GM06990 (cell line): ENCODE data around the gene NOP9.

Experiments used
- DNase-seq: peaks from one replicate; pipeline ENCODE4 v3.0.0-alpha.2; 2011; ENCODE audit not compliant: insufficient read length; ENCODE audit errors: extremely low read depth
- H3K27me3 ChIP-seq: replicated peaks from 2 replicates; pipeline ENCODE4 v1.6.0; 2011; ENCODE audit warnings: low read length; ENCODE audit not compliant: control insufficient read depth, insufficient read depth
- H3K36me3 ChIP-seq: 2 replicates; pipeline ENCODE4 v1.5.1; 2011; ENCODE audit warnings: low read length; ENCODE audit not compliant: control insufficient read depth, insufficient read depth
- H3K4me3 ChIP-seq: replicated peaks from 2 replicates; pipeline ENCODE4 v1.5.1; 2011; ENCODE audit warnings: low read depth, mild to moderate bottlenecking, control low read depth, low read length
- CTCF ChIP-seq: IDR thresholded peaks from 2 replicates; pipeline ENCODE4 v1.5.1; 2011; ENCODE audit warnings: low read length, control low read depth, mild to moderate bottlenecking, inconsistent platforms; ENCODE audit not compliant: insufficient read depth, poor library complexity, severe bottlenecking

The NOP9 gene

GRCh38 chr14:24267516-24267915 lies 32.1 kb upstream of the NOP9 start:
- Histone ChIP-seq H3K4me3 (no peak overlapping the region), H3K36me3 (peaks cover 27% of the 10 kb centered on the region), H3K27me3 (no peaks in the 10 kb centered on the region)
- TF ChIP-seq CTCF: no peak
- no peak for DNase-seq

- H3K36me3 ChIP-seq: peaks cover 27% of the 10 kb centered on the region
These were observed 31.4 kb upstream of the NOP9 start for GRCh38 chr14:24268225-24268624.

GRCh38 chr14:24269368-24269767 lies 30.3 kb upstream of the NOP9 start:
- peaks cover 25% of the 10 kb centered on the region for H3K36me3 ChIP-seq
- DNase-seq: no peak
- H3K4me3 ChIP-seq: no peak overlapping the region
- H3K27me3 ChIP-seq: no peaks in the 10 kb centered on the region
- TF ChIP-seq CTCF: no peak

More at GRCh38 chr14:24268225-24268624, 31.4 kb upstream of the NOP9 start:
- no peak for DNase-seq
- Histone ChIP-seq H3K27me3 (no peaks in the 10 kb centered on the region), H3K4me3 (no peak overlapping the region)
- TF ChIP-seq CTCF: no peak

- Histone ChIP-seq H3K27me3 (no peaks in the 10 kb centered on the region), H3K36me3 (peaks cover 25% of the 10 kb centered on the region), H3K4me3 (peak overlapping the region; percentile 89)
- TF ChIP-seq CTCF: no peak
- DNase-seq: no peak
These were observed 29.6 kb upstream of the NOP9 start for GRCh38 chr14:24269910-24270536.

GRCh38 chr14:24270537-24271133 lies 29.0 kb upstream of the NOP9 start:
- Histone ChIP-seq H3K4me3 (peak overlapping the region; percentile 89), H3K27me3 (no peaks in the 10 kb centered on the region), H3K36me3 (peaks cover 22% of the 10 kb centered on the region)
- no peak for TF ChIP-seq CTCF
- no peak for DNase-seq
